ENCODE results near the gene IL1RAPL2. TPM values are rescaled to one million over a fixed set of nuclear protein-coding genes. Genes with fewer than 3 reads are reported as not detected.
A peak's percentile ranks its signal among the peaks of the same experiment; 100 is the strongest.
"Not testable (repeated sequence)": the region's sequence is repeated elsewhere in the genome, so short reads cannot be mapped to it uniquely, and the experiment has no call there.

The IL1RAPL2 gene
- total RNA-seq, 1 donor from 2014 or later = not detected

DNA sequence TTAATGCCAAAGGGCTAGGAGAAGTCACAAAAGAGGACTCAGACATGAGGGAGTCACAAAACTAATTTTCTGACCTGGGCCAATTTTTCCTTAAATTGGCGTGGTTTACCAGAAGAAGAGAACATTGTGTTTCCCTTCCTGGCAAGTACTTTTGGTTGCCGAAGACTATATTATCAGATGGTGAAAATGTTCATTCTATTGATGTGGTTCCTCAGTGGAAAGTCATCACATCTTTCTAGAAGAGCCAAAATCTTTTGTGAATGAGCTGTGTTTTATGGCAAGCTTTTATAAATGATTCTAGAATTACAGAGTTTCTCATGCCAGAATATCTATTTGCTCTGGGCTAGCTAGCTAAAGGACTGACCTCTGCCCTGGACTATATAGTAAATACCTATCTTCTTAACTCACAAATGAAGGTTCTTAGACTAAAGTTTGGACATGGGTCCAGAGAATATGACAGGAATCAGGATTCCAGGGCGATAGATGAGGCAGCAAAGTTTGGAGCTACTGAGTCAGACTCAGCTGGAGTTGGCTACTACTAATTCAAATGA is 288.9 kb downstream of the IL1RAPL2 start:
- no peak for DNase-seq (ENCODE audit: low read depth)

DNA sequence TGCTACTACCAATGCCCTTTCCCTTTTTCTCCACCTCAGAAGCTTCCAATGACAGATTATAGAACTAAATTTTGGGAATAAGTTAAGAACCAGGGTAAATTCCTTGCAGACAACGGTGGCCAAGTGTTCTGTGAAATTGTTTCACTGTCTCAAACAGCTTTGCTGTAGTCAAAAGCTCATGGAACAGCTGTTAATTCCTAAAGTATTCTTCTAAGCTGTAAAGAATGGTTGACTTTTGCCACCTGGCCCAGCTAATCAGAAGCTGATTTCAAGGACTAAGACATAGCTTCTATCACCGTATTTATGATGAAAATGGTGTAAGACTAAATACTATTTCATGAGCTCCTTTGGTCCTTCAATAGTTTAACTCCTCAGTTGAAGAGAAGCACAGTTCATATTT is 297.5 kb downstream of the IL1RAPL2 start:
- DNase-seq (ENCODE audit: low read depth) = no peak

DNA sequence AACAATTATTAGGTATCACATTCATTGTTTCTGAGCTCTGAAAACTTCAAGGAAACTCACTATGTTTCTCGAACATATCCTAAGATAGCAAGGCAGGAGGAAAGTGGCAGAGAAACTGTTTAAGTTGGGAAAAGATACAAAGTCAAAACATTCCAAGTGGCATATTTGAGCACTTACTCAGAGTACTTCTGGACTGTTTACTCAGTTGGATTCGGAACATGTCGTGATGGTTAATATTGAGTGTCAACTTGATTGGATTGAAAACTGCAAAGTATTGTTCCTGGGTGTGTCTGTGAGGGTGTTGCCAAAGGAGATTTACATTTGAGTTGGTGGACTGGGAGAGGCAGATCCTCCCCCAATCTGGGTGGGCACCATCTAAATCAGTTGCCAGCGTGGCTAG is 298.3 kb downstream of the IL1RAPL2 start:
- no peak for DNase-seq (ENCODE audit: low read depth)

DNA sequence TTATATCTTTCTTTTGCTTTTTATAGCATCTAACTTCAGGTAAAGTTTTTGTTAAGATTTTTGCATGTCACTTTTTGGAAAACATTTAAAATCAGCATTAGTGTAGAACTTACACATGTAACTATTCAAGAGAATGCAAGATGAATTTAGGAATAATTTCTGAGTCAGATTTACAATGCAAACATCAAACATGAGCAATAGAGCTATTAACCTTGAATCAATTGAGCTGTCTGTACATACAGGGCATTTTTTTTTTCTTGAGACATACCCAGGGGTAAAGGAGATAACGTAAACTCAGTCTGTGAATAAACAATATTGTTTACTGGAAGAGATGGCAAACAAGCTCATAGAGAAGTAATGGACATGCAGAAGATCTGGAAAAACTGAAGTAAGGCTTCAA is 311.5 kb downstream of the IL1RAPL2 start:
- DNase-seq (ENCODE audit: low read depth) = no peak

DNA sequence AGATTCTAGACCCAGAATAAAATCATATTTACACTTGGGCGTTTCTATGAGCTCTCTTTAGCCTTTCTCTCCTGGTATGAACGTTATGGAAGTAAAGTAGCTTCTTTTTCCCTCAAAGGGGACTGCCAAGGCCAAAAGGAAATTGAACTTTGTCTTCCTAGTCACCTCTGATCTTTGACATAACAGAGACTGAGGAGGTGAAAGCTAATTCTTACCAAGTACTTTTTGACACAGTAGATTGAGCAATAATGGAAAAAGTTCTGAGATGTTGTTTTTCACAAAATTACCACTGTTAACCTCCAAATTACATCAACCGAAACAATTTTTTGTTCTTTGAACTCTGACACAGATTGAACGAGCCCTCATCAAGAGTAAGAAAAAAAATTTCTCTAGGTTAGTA is 336.1 kb downstream of the IL1RAPL2 start:
- no peak for DNase-seq (ENCODE audit: low read depth)

DNA sequence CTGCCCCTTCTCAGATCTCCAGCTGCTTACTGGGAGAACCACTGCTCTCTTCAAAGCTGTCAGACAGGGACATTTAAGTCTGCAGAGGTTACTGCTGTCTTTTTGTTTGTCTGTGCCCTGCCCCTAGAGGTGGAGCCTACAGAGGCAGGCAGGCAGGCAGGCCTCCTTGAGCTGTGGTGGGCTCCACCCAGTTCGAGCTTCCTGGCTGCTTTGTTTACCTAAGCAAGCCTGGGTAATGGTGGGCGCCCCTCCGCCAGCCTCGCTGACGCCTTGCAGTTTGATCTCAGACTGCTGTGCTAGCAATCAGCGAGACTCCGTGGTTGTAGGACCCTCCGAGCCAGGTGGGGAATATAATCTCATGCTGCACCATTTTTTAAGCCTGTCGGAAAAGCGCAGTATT is 343.7 kb downstream of the IL1RAPL2 start:
- not testable (repeated sequence) for DNase-seq (ENCODE audit: low read depth)

DNA sequence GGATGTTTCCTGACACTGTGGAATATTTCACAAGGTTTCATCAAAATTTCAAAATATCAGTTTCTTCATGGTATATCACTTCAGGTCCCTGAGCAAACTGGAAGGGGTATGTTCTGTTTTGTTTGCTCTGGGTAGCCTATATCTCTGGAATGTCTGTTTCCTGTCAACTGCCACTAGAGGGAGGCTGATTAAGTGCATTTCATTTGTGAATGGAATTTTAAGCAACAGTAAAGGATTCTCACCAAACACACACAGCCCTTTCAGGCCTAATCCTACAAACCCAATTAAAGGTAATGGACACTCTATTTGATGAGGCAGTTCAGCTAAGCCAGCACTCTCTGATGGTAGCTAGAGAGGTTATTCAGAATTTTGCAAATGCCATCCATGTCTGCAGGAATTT is 347.3 kb downstream of the IL1RAPL2 start:
- peak; percentile 21 for DNase-seq (ENCODE audit: low read depth)

DNA sequence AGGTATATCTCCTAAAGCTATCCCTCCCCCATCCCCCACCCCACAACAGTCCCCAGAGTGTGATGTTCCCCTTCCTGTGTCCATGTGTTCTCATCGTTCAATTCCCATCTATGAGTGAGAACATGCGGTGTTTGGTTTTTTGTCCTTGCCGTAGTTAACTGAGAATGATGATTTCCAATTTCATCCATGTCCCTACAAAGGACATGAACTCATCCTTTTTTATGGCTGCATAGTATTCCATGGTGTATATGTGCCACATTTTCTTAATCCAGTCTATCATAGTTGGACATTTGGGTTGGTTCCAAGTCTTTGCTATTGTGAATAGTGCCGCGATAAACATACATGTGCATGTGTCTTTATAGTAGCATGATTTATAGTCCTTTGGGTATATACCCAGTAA is 348.7 kb downstream of the IL1RAPL2 start:
- DNase-seq (ENCODE audit: low read depth) = not testable (repeated sequence)

DNA sequence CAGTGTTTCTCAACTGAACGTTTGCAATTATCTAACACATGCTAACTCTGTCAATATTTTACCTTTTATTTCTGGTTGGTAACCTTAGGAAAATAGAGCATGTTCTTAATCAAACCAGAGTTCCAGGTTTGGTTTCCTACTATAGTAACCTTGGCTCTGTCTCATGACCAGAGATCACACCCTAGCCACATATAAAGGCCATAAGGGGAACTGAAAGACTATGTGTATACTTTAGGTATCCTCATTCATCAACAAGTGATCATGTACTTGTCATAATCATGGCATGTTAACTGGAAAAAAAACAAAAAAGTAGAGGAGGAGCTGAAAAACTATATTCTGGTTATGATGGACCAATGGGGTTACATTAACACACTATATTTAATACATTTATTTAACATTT is 352.1 kb downstream of the IL1RAPL2 start:
- no peak for DNase-seq (ENCODE audit: low read depth)

DNA sequence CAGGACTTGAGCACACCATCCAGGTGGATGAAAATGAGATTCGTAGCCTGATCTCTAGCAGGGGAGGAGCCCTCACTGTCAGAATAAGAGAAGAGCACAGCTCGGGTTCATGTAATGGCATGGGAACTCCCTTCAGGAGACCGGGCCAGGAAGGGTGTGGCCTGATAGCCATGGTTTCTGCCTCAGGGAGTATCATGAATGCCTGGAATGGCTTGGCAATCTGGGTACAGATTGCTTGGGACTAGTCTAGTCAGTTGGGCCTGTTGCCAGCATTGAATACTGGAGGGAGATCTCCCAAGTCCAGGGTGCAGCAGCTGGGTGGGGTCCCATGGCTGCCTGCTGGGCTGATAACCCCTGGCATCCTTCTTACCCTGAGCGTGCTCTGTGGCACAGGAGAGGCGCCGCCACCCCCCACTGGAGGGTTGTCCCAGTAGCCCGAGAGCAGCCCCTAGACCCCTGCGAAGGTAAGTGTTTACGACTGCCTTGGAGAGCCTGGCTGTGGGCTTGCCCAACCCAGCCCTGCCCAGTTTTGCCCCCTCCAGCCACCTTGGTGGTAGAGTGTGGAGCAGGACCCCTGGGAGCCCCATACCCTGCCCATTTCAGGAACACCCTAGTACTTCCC is 355.7 kb downstream of the IL1RAPL2 start:
- no peak for DNase-seq (ENCODE audit: low read depth)

DNA sequence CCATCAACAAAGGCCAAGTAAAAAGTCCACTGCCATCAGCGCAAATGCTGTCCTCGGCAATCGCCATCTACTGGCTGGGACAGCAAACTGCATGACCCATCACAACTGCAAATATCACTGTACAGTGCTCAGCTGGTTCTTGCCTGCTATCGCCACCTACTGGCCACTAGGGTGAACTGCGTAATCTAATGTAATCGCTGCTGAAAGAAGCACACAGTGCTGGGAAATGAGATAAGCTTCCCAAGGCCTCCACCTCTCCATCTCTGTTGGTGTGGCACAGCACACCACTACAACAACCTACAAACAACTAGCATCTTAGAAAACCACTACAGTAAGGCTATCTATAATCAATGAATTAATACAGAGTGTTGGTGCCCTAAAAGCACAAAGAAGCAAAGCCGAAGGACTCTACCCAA is 356.2 kb downstream of the IL1RAPL2 start:
- DNase-seq (ENCODE audit: low read depth) = peak; percentile 58

DNA sequence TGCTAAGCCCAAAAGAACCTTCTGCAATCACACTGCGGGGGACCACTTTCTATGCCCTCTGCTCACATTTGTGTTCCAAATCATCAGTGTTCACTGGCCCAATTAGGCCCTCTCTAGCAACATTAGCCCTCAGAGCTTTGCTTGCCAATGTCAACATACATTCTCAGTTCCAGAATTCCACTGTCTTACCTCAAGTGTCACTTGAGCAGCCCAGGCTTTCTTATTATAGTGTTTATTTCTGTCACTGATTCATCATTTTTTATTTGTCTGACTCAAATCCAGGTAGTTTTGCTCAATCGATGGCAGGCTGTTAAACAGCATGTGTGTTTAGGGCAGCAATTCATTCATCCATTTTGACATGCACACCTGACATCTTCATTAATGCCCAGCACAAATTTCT is 363.3 kb downstream of the IL1RAPL2 start:
- no peak for DNase-seq (ENCODE audit: low read depth)

DNA sequence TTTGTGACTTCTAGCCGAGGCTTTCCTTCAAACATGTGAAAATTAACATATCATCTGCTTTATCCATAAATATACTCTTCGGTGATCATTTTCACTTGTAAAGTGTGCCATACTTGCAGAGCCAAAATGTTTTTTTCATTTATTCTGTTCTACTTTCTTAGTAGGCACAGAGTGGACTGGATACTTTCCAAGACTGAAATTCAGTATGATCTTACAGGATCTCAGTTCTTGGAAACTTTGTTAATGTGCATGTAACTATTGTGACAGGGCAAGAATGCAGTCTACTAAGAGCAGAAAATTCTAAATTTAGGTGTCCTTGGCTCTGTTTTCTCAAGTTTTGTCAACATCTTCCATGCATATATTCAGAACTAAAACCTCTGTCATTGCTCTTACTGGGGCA is 369.6 kb downstream of the IL1RAPL2 start:
- DNase-seq (ENCODE audit: low read depth) = no peak

DNA sequence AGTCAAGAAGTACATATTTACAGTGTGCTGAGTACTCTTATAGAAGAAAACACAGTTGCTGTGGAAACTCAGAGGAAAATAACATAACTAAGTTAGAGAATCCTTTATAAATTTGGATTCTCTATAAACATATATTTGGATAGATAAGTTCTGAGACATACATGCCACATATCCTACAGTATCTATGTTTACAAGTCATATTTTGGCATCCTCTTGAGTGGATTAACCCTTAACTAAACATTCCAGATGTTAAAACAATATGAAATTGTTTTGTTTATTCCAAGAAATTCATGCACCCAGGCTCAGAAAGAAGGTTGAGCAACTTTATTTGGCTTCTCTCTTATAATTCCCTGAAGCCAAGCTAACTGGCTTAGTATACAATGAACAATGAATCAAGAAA is 387.3 kb downstream of the IL1RAPL2 start:
- DNase-seq (ENCODE audit: low read depth) = no peak

DNA sequence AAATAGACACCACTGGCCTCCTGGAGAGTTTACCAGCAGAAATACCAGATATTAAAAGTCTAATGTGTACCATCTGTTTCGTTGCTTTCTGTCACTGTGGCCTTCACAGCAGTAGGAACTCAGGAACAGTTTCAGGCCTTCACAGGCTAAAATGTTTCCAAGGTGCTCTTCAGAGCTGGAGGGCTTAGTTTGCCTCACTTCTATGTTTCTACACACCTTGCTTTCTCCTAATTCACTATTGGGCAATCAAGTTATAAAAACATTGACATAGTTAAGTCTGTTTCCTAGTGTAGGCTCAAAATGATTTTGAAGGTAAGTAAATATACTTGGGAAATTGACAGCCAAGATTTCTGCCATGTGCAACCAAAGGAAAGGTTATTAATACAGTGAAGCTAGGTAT is 395.9 kb downstream of the IL1RAPL2 start:
- DNase-seq (ENCODE audit: low read depth) = peak; percentile 13

DNA sequence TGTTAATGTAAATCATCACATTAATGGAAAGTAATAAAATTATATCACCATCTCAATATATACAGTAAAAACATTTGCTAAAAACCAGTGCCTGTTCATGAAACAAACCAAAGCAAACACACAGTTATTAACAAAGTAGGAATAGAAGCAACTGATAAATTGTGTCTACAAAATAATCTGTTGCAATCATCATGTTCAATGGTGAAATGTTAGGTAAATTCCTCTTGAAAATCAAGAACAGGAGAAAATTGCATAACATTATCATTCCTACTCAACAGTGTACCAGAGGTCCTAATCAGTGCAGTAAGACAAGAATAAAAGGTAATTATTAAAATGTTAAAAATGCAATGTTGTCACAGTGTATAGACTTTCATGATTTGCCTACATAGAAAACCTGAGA is 402.2 kb downstream of the IL1RAPL2 start:
- DNase-seq (ENCODE audit: low read depth) = no peak

DNA sequence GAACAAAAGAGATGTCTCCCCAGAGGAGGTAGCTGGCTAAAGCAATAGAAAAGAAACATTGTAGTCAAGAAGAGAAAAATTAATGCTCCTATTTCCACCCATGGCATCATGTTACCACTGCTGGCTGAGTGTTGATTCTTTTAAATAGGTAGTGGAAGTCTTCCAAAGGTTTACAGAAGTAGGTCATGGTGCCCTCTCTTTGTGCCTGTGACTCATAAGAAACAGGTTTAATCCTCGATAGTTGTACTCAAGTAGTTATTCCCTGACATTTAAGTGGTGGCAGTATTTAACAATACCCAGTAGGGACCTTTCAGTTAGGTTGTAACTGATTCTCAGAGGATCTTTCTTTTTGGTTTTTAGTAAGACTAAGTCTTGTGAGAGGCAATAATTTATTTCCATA is 406.7 kb downstream of the IL1RAPL2 start:
- DNase-seq (ENCODE audit: low read depth) = peak; percentile 76

DNA sequence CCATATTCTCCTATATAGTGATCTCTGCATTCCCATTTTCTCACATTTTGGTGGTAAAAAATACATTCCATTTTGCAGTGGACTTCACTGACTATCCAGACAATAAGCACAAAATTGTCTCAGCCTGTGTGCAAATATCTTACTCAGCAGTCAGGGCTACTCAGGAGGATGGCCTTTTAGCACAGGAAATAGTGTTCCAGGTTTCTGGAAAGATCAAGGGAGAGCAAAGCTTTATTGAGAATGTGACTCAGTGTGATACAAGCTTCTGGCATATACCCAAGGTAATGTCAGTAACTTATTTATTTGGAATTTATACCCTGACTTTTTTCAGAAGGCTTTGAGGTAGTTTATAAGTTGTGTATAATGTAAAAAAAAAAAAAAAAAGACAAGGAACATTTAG is 421.1 kb downstream of the IL1RAPL2 start:
- peak; percentile 88 for DNase-seq (ENCODE audit: low read depth)

DNA sequence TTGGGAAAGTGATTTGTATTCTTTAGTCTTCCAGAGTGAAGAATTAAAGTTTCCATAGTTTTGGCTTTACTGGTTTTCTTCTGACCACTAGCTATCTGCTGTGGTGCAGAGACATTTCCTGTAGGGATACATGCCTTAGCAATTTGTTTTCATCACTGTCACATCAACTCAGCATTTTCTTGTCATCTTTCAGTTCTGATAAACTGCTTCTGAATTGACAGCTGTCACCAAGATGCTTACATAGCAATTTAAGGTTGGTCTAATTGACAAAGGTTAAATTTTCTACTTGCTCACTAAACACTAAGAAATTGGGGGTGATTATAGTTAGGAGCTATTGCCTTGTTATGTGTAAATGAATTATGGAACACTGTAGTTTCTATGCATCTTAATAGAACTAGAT is 422.0 kb downstream of the IL1RAPL2 start:
- no peak for DNase-seq (ENCODE audit: low read depth)

DNA sequence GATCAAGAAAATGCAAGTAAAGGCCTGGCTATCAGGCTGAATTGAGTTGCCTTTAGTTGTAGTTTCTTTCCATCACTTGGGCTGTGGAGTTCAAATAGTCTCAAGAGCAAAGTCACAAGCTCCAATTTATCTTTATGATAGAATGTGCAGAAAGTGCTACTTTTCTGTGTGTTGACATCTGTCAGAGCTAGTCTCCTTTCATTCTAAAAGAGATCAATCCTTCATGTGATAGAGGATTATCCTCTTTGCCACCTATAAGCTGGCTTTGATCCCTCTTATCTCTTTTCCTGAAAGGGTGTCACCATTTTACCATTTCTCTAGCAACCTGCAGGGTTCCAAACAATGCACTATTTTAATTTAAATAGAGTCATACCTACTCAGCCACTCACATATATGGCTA is 429.5 kb downstream of the IL1RAPL2 start:
- DNase-seq (ENCODE audit: low read depth) = no peak

DNA sequence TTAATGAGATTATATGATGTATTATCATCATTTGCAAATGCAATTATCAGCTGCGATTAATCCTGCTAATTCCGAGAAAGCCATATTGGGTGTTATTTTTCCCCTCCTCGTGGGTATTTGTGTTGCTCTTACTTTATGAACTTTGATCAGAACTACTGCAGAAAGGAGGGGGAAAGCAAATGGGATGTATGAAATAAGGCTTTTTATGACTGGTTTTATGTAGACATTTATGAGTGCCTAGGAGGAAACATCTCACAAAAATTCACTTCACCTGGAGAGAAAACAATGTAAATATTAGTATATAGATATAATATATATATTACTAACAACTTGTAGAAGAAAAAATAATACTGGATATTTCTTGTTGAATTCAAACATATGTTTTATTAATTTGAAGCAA is 440.1 kb downstream of the IL1RAPL2 start:
- DNase-seq (ENCODE audit: low read depth) = no peak

DNA sequence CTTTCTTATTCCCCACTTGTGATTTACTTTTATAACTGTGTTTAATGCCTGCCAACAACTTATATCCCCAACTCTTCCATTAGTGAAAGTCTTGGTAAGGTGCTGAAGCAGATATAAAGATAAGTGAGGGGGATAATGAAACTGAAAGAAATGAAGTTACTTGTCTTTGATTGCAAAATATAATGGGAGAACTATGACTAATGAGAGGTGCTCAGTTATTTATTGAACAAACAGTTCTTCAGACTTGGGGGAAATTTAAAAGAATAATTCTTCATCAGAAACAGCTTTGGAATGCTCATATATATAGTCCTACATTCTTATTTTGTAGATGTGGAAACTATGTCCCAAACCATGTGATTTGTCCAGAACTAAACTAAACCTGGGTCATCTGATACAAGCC is 441.0 kb downstream of the IL1RAPL2 start:
- peak; percentile 60 for DNase-seq (ENCODE audit: low read depth)

DNA sequence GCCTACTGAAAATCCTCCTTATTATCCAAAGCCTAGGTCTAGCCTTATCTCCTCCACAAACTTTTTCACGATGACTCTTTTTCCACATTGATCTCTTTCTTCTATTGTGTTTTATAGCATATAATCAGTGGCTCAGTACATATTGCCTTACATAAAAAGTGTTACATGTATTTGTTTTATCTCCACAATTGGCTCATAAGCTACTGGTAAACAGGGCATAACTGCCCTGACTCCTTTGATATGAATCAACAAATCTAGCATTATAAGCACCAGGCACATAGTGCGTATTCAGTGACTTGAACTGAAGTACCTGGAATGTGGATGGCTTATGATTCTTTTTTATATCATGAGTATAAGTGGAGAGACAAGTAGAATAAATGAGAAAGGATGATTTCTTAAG is 447.7 kb downstream of the IL1RAPL2 start:
- DNase-seq (ENCODE audit: low read depth) = no peak

DNA sequence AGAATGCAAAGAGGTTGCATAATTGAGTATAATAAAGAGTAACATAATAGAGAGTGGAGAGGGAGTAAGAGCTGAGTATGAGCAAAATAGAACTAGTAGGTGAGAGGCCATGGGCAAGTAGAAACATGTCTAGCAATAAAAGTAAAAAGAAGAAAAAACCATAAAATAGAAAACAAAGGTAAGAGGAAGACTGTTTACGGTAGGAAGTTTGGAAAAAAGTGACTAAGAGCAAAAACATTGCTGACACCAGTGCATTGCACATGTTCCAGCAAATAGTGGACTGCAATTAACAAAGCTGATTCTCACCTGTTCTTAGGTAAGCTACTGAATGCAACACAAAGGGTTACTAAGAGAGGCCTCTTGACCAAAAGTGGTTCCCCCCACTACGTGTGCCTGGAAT is 451.6 kb downstream of the IL1RAPL2 start:
- DNase-seq (ENCODE audit: low read depth) = peak; percentile 35

Data from renal cortical epithelial cell (primary cell).